Duodenal mucosa (tissue), 2 donors: Measurements from ENCODE around the gene SLC7A6OS.

Experiments used
- H3K27ac ChIP-seq: one replicate; pipeline ENCODE4 v1.7.0; 2013; ENCODE audit warnings: low read depth, low read length
- H3K27me3 ChIP-seq, 2 donors: one replicate each; pipeline ENCODE4 v1.7.0; 2013; ENCODE audit warnings: low read length in 2 of 2, control low read depth in 1 of 2; ENCODE audit not compliant: insufficient read depth in 2 of 2, control insufficient read depth in 1 of 2
- H3K36me3 ChIP-seq, 2 donors: one replicate each; pipeline ENCODE4 v1.7.0; 2013; ENCODE audit warnings: low read length in 2 of 2, control low read depth in 1 of 2; ENCODE audit not compliant: insufficient read depth in 2 of 2, control insufficient read depth in 1 of 2
- H3K4me1 ChIP-seq, 2 donors: one replicate each; pipeline ENCODE4 v1.7.0; 2013; ENCODE audit warnings: low read length in 2 of 2, control low read depth in 1 of 2; ENCODE audit not compliant: insufficient read depth in 2 of 2, control insufficient read depth in 1 of 2
- H3K4me3 ChIP-seq, 2 donors: one replicate each; pipeline ENCODE4 v1.7.0; 2013; ENCODE audit warnings: low read length in 2 of 2, low read depth in 1 of 2
- H3K9ac ChIP-seq, 2 donors: one replicate each; pipeline ENCODE4 v1.7.0; 2013; ENCODE audit warnings: low read length in 2 of 2, low read depth in 1 of 2
- H3K9me3 ChIP-seq, 2 donors: one replicate each; pipeline ENCODE4 v1.7.0; 2013; ENCODE audit warnings: low read length in 2 of 2, control low read depth in 1 of 2; ENCODE audit not compliant: control insufficient read depth in 1 of 2

The SLC7A6OS gene

DNA sequence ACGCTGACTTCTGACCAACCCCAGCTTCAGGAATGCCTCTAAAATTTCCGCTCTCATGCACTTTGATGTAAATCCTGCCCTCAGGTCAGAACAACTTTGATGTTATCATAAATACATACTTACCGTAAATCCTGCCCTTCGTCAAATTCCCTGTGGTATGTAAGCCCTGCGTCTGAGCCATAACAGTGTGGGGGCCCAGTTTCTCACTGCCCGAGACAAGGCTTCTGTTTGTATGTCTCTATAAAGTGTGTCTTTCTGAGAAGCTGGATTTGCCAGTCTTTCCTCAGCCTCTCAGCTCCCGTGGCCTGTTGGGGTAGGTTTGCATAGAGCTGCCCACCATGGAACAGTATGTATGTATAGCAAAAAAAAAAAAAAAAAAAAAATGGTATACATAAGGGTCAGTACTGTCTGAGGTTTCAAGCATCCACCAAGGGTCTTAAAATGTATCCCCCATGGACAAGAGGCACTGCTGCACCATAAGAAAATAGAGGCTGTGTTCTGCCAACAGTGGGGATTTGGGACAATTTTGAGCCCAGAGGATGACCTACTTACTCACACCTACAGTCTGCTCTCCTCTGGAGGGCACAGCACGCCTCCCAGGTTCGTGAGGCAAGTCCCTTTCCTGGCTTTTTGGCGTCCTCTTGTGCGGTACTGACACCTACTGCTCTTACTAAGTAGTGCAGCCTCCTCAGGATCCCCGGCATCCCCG, 17.6 kb upstream of the SLC7A6OS start:
- H3K9me3 ChIP-seq, result no peaks in the 10 kb centered on the region
- peaks cover 7 to 26% of the 10 kb centered on the region in 2 donors for H3K36me3 ChIP-seq
- H3K4me3 ChIP-seq, result no peak overlapping the region
- H3K27me3 ChIP-seq, result no peaks in the 10 kb centered on the region
- H3K9ac ChIP-seq, result no peak overlapping the region
- H3K27ac ChIP-seq, result no peak overlapping the region
- peaks cover 17 to 23% of the 10 kb centered on the region in 2 donors for H3K4me1 ChIP-seq

DNA sequence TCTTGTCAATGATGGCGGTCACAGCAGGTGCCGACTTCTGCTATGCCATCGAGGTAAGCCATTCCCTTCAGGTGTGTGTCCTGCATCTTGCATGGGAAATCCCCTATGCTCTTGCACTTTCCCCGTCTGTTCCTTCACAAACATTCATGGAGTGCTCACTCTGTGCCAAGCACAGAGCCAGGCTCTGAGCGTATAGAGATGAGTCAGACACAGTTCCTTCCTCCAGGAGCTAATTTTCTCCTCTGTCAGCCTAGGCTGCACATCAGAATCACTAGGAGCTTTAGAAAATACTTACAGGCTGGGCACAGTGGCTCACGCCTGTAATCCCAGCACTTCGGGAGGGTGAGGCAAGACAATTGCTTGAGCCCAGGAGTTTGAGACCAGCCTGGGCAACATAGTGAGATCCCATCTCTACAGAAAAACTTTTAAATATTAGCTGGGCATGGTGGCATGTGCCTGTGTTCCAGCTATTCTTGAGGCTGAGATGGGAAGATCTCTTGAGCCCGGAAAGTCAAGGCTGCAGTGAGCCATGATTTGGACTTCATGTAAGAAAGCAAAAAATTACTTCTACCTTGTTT, 14.1 kb upstream of the SLC7A6OS start:
- Histone ChIP-seq H3K9ac (no peak overlapping the region), H3K4me1 (peaks cover 6 to 7% of the 10 kb centered on the region in 2 donors), H3K36me3 (peaks cover 12 to 38% of the 10 kb centered on the region in 2 donors), H3K27ac (no peak overlapping the region), H3K4me3 (no peak overlapping the region), H3K9me3 (no peaks in the 10 kb centered on the region), H3K27me3 (no peaks in the 10 kb centered on the region)

- Histone ChIP-seq H3K36me3 (peaks cover 12 to 38% of the 10 kb centered on the region in 2 donors), H3K9me3 (no peaks in the 10 kb centered on the region), H3K9ac (no peak overlapping the region), H3K27ac (no peak overlapping the region), H3K27me3 (no peaks in the 10 kb centered on the region), H3K4me1 (peaks cover 6 to 7% of the 10 kb centered on the region in 2 donors), H3K4me3 (no peak overlapping the region)
These were observed 13.6 kb upstream of the SLC7A6OS start for GRCh38 chr16:68324336-68324735.

GRCh38 chr16:68319185-68319908, 8.6 kb upstream of the SLC7A6OS start:
- Histone ChIP-seq H3K27ac (no peak overlapping the region), H3K9ac (no peak overlapping the region), H3K4me1 (no peaks in the 10 kb centered on the region), H3K27me3 (no peaks in the 10 kb centered on the region), H3K9me3 (no peaks in the 10 kb centered on the region), H3K36me3 (peaks cover 13 to 34% of the 10 kb centered on the region in 2 donors), H3K4me3 (no peak overlapping the region)

DNA sequence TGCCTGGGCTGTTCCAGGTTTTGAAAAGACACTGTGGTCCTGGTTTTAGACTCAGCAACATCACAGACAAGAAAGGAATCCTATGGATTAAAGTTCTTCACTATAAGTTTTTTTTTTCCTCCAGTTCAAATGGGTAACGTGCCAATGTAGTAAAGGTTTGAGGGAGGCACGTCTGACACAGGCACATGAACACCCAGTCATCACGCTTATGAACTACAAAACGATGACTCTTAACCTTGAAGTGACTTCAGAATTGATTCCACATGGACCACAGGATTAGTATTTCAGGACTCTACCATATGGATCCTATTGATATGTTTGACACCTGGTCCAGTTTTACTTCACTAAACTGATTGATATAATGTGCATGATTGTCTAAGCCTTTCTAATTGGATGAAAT, 2.4 kb upstream of the SLC7A6OS start:
- H3K4me1 ChIP-seq, result peaks cover 20 to 23% of the 10 kb centered on the region in 2 donors
- H3K36me3 ChIP-seq, result peaks cover 13 to 21% of the 10 kb centered on the region in 2 donors

DNA sequence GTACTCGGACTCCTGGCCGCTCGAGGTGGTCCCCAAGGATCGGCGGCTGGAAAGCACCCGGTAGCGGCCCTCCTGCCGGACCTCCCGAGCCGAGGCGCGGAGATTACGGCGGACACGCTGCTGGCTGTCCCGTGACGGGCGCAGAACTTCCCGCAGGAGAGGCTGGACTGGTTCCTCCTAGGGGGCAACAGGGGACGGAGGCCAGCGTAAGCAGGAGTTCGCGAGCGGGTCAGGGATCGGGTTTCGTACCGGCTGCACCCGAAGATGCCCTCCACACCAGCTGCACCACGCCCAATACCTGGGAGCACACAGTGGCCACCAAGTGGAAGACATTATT, 341 bp downstream of the SLC7A6OS start:
- Histone ChIP-seq H3K27me3 (no peaks in the 10 kb centered on the region), H3K4me3 (peak overlapping the region; percentile 99 to 100), H3K27ac (peak overlapping the region; percentile 73), H3K4me1 (peaks cover 20 to 23% of the 10 kb centered on the region in 2 donors), H3K9me3 (no peaks in the 10 kb centered on the region), H3K9ac (peak overlapping the region; percentile 93 to 97), H3K36me3 (peaks cover 11 to 25% of the 10 kb centered on the region in 2 donors)

More for the DNA sequence above, 2.4 kb upstream of the SLC7A6OS start:
- H3K9me3 ChIP-seq, result no peaks in the 10 kb centered on the region
- no peak overlapping the region for H3K4me3 ChIP-seq
- H3K9ac ChIP-seq, result no peak overlapping the region
- H3K27me3 ChIP-seq, result no peaks in the 10 kb centered on the region
- no peak overlapping the region for H3K27ac ChIP-seq

DNA sequence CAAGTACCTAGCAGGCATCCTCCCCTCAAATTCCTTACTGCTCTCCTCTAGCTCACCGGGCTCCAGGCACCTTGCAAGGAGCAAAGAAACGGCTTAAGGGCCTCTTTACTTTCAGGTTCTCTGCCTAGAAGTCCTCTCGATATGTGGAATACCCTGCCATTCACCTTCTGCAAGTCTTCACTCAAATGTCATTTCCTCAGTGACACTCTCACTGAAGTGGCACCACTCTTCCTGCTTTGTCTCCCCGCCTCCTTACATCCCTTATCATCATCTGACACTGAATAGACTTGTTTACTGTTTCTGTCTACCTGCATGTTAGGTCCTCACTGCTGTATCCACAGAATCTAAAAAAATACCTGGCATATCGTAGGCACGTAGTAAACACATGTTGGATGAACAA, 947 bp downstream of the SLC7A6OS start:
- peak overlapping the region; percentile 99 to 100 for H3K4me3 ChIP-seq
- no peak overlapping the region for H3K27ac ChIP-seq
- H3K36me3 ChIP-seq, result peaks cover 14 to 31% of the 10 kb centered on the region in 2 donors

GRCh38 chr16:68306633-68307032, 4.1 kb downstream of the SLC7A6OS start:
- Histone ChIP-seq H3K36me3 (peaks cover 27 to 56% of the 10 kb centered on the region in 2 donors), H3K4me3 (no peak overlapping the region), H3K9ac (no peak overlapping the region), H3K4me1 (peaks cover 16 to 17% of the 10 kb centered on the region in 2 donors), H3K27me3 (no peaks in the 10 kb centered on the region), H3K9me3 (no peaks in the 10 kb centered on the region), H3K27ac (no peak overlapping the region)

More for the DNA sequence above, 947 bp downstream of the SLC7A6OS start:
- Histone ChIP-seq H3K4me1 (peaks cover 20 to 23% of the 10 kb centered on the region in 2 donors), H3K9me3 (no peaks in the 10 kb centered on the region), H3K27me3 (no peaks in the 10 kb centered on the region), H3K9ac (peak overlapping the region; percentile 93 to 97)

GRCh38 chr16:68300734-68301459, 9.8 kb downstream of the SLC7A6OS start:
- peaks cover 0 to 4% of the 10 kb centered on the region in 2 donors for H3K4me1 ChIP-seq
- peaks cover 64 to 94% of the 10 kb centered on the region in 2 donors for H3K36me3 ChIP-seq
- H3K4me3 ChIP-seq, result no peak overlapping the region
- no peak overlapping the region for H3K9ac ChIP-seq
- no peaks in the 10 kb centered on the region for H3K27me3 ChIP-seq
- no peak overlapping the region for H3K27ac ChIP-seq
- no peaks in the 10 kb centered on the region for H3K9me3 ChIP-seq
